Body of pancreas (tissue), 4 donors: Measurements from ENCODE around the gene IL21R.

Source experiments
- CTCF ChIP-seq, 7 experiments: fragments of 450-650 bp in 4 of 7; fragments of 200-600 bp in 3 of 7; sonication (generic) in 3 of 7; IDR thresholded peaks; one replicate each; pipeline ENCODE4 v1.5.1; 2016 to 2019; ENCODE audit warnings: antibody characterized with exemption in 7 of 7
- POLR2A ChIP-seq, 3 donors: fragments of 450-650 bp; IDR thresholded peaks; one replicate each; pipeline ENCODE4 v1.6.1; 2016; ENCODE audit warnings: antibody characterized with exemption in 3 of 3, mild to moderate bottlenecking in 2 of 3

- TF ChIP-seq CTCF (IDR thresholded peaks at IDR 0.05) (no peak), POLR2A (IDR thresholded peaks at IDR 0.05) (no peak)
These were observed 40.0 kb downstream of the IL21R start for GRCh38 chr16:27441998-27442397.
